Measurements from ENCODE around the gene CRAT.

CRAT gene

DNA sequence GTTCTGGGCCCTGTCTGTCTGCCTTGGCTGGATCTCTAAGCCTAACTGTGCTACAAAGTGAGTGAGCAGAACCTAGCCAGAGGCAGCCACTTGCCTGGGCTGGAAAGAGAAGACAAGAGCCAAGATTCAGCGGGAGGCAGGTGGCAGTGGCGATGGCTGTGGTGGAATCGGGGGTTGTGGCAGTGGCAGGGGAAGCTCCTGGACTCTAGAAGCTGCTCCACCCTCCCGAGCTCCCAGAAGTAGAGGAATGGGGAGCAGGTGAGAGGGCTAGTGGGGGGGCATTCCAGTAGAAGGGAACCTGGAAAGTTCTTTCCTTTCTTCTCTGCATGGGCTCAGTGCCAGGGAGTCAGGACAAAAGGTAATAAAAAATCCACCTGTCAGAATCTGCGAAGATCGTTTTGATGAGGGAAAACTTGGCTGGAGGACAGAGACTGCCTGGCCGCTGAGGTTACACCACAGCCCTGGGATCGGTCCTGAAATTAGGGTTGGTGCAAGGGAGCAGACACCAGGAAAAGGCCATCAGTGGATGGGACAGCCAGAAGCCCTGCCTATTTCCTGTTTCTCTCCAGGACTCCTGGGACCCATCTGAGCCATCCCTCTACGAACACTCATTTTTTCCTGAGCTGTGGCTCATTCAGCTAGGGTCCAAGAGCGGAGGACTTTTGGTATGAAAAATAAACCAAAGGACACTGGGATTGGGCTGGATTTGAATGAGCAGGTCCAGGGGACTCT, 1.6 kb downstream of the CRAT start:
- DNase-seq: no peak

DNA sequence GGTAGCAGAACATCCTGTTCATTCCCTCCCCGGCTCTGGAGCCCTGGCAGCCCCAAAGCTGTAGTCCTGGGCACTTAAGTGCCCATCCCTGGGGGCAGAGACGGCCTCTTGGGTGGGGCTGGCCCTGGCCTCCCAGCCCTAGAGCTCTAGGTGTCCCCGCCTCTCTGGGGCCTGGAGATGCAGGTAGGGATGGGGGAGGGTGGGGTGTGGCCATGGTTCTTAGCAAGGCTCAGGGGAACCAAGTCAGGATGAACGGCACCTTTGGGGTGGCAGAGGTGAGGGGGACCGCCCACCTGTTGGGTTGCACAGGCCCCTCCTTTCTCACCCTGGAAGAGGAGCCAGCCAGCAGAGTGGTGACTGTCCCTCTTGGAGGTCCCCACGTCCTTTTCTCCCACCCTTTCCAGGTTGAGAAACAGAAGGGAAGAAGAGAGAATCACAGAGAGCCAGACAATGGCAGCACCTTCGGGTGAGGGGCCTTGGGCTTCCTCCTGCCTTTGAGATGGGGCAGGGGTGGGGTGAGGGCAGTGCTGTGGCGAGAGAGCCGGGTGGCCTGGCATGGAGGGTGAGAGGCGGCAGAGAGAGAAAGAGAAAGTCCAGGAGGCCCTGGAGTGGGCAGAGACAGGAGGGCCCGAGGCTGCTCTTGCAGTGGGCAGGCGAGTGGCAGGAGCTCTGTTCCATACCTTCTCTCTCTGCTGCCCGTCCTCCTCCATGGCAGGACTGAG, 2.3 kb downstream of the CRAT start:
- no peak for DNase-seq

DNA sequence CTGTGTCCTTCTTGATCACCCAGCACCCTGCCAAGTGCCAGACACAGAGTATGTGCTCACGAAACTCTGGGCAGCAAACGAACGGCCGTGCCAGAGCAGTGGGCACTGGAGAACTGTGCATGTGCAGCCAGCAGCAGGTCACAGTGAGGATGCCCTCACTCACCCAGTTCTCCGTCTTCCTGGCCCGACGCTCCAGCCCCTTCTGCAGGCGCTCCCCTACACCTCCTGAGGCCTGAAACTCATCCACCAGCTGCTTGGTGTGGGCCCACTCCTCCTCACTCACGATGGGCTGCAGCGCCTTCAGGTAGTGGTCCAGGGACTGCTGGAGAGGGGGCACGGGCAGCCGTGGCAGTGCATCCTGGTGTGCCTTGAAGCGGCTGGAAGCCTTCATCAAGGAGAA, 2.9 kb downstream of the CRAT start:
- no peak for DNase-seq

DNA sequence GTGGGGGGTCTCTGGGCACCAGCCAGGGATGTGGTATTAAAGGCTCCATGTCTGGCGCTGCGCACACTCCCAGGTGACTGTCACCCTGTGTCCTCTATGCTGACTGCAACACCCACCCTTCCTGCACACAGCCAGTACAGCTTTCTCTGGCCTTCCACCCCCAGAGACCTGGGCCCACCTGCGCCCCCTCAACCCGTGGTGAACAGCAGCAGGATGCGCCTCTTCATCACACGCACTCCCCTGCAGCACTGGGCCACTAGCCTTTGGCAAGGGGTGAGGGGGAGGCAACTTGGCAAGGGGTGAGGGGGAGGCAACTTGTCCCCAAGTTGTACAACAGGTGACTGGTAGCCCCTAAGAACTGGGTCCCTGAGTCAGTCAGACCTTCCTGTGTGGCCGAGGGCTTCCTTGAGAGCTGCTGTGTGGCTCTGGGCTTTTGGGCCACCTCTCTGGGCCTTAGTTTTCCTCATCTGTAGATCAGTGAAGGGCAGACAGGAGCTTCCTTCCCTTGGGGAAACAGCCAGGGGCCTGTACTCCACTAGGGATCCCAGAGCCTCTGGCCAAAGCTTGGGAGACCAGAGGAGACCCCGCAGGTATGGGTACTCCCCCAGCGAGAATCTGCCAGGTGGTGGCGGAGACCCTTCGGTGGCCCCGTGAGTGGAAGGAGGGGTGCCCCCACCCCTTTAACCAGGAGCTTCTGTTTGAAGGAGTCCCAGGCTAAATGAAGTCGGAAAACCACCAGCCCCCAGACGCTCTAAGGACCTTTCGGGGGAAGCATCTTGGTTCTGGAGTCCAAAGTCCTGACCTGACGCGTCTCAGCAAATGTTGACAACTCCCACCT, 4.5 kb downstream of the CRAT start:
- no peak for DNase-seq

DNA sequence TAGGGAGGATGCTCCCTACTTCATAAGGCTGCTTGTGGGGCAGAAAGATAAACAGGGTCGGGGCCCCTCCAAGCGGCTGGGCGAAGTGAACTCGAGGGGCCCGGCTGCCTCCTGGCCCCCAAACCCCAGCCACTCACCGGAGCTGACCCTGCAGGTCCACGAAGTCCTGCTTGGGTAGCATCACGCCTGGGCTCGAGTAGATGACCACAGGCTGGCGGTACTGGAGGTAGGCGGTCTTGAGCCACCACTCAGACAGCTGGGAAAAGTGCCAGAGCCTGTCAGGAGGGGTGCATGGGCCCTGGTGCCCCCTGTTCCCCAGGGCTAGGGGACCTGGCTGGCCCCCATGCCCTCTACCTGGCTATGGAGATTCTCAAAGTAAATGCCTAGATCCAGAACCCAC, 6.5 kb downstream of the CRAT start:
- DNase-seq: no peak

DNA sequence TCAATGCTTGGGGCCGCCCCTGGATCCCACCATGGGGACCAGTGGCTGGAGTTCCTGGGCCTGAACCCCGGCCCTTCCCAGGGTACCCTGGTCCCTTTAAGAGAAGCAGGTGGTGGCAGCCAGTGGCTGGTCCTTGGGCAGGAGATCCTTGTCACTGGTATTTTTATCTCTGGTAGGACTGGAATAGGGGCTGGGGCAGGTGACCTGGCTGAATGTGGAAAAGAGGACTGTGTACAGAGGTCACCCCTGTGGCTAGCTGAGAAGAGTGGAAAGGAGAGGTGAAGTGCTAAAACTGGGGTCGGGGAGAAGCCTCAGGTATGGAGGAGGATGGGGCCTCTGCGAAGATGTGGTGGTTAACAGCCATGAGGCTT, 7.0 kb downstream of the CRAT start:
- DNase-seq: no peak

DNA sequence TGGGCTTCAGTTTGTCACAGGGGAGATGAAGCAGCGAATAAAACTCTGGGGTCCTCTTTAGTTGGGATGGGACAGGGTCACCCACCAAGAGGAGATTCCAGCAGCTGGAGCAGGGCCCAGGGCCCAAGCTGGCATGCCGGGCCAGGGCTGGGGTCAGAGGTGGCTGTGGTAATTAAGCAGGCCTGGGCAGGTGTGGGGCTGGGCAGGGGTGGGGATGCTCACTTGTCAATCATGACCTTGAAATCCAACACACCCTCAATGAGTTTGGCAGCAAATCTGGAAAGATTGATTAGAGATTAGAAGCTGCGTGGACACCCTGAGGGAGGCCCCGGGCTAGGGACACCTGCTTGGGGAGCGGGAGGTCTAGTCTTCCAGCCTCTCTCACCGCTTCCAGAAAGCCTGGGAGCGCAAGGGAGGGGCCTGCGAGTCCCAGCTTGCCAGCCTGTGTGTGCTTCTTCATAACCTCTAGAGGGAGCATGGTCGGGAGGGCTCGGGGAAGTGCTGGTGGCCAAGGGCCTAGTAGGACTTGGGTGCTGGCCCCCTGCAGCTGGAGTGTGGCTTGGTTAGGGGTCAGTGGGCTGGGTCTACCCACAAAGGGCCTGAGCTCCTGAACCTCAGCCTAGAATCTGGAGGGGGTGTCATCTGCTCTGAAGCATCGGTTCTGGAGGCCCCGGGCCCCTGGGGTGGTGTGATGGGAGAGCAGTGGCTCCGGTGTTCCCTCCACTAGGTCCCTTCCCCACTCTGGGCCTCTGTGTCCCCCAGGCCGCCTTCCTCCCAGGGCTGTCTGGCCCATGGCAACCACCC, 7.6 kb downstream of the CRAT start:
- DNase-seq: peak; percentile 68

DNA sequence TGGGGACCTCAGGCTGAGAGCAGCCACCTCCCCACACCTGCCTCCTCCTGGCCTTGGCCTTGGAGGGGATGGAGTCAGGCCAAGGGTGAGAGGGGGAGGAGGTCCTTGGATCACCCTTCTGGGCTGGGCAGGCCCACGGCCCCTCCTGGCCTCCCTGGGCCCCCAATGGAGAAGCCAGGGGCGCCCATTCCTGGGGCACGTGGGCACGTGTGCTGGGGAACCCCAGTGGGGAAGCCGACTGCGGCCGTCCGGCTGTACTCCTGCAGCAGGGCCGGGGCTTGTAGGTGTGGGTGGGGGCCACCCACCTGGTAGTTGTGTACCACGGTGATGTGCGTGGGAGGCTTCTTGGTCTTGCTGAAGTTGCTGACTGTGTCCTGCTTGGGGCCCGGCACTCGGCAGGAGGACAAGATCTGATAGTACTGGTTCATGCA, 8.5 kb downstream of the CRAT start:
- no peak for DNase-seq

DNA sequence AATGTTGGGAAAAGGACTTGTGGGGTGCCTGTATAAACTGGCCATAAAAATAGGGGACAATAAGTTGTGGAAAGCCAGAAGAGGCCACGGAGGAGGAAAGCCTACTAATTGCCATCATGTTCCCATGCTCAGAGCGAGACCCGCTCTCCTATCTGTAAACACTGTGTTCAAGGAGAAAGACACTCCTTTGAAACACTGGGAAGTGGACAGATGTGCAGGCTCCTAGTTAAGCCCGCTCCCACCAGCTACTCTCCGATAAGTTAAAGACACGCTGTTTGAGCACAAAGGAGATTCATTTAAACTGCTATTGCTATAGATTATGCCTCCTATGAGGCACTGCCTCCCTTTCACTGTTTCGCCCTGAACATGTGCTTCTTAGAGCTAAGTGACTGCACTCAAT, 9.3 kb downstream of the CRAT start:
- DNase-seq: no peak

DNA sequence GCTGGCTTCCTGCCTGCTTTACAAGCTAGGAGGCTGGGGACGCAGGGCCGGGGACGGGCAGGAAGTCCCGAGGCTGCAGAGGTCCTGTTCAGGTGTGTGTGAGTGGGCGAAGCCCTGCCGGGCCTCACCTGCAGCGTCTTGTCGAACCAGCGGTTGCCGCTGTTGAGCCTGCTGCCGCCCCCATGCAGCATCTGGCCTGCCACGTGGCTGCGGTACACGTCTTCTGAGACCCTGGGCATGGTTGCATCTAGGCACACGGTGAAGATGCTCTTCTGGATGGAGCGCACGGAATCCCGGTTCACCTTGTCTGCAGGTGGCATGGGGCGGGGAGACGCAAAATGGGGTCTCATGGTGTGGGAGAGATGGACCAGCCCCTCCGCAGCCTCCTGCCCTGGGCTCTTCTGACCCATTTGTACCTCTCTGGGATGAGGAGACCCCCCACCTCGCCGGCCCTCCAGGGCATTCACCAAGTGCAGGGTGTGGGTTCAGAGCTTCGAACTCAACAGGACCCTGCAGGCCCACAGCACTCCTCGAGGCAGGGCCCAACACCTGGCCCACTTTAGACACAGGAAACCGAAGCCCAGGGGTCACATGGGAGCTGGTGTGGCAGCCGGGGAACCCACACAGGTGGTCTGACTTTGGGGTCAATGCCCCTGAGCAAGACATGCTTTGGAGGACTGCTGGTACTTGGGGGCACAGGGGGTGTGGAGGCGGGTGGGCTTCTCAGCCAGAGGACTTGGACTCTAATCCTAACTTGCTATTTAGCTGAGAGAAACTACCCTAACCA, 10.0 kb downstream of the CRAT start:
- no peak for DNase-seq

DNA sequence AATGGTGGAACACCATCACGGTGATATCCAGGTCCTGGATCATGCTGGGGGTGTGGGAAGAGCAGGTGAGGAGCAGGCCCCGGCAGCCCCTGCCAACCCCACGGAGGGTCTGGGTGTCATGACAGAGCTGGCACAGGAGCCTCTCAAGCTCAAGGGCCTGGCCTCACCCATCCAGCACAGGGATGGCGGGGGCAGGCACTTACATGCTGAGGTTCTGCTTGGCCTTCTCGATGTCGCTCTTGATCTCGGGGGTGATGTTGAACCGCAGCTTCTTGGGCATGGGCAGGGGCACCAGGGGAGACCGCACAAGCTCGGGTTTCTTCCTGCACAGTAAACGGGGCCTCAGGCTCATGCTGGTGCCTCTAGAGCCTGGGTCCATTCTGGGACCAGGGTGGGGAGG, 12.3 kb downstream of the CRAT start:
- no peak for DNase-seq

DNA sequence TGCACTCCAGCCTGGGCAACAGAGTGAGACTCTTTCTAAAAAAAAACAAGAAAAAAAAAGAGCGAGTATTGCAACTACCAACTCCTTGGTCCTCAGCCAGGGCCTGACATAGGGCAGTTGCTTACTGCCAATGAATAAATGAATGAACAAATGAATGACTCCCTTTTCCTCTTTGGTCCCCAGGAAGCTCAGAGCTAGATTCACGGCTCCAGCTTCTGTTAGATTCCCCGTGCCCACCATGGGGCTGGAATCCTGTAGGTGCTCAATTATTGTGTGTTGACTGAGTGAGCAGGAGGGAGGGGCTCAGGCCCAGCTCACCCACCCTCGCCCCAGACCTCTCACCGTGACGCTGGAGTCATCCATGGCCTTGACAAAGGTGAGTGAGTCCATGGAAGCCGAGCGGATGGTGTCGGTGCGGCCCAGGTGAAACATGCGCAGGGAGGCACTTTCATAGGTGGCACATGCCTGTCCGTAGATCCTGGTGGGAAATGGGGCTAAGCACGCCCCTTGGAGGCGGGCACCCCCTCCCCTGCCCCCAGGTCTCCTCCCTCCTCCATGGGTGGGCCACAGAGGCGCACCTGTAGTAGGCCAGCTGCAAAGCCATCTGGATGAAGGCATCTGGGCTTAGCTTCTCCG, 12.8 kb downstream of the CRAT start:
- DNase-seq: no peak

DNA sequence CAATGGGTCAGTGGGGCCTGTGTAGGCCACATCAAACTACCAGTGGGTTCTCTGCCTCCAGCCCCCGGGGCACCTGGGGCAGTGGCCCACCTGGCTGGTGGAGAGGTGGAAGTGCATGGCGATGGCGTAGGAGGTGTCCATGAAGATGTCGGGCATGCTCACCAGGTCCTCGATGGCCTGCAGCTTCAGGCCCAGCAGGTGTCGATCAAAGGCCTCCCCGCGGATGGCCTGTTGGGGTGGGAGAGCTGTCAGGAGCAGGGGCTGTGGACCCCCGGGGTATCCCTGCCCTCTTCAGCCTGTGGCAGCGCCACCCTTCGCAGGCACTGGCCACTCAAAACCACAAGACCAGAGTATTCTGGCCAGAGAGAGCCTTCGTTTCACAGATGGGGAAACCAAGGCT, 14.7 kb downstream of the CRAT start:
- no peak for DNase-seq

DNA sequence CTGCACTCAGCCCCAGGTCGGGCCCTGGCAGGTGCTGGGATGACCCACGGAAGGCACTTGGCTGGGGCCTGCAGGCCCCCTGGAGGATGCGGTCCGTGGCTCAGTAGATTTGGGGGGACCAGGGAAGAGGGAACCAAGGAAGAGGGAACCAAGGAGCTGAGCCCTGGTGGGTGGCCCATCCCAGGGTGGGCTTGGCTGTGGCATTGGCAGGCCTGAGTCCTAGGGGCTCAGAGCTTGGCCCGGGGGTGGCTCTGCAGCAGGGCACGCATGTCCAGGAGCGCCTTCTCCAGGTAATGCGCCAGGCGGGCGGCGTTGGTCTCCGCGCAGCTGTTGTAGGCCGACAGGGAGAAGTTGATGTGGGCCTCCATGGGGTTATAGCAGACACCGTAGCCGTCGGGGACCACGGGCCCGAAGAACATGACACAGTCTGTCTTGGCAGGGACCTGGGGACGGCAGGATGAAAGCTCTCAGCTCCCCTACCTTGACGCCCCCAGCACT, 15.4 kb downstream of the CRAT start:
- DNase-seq: no peak

DNA sequence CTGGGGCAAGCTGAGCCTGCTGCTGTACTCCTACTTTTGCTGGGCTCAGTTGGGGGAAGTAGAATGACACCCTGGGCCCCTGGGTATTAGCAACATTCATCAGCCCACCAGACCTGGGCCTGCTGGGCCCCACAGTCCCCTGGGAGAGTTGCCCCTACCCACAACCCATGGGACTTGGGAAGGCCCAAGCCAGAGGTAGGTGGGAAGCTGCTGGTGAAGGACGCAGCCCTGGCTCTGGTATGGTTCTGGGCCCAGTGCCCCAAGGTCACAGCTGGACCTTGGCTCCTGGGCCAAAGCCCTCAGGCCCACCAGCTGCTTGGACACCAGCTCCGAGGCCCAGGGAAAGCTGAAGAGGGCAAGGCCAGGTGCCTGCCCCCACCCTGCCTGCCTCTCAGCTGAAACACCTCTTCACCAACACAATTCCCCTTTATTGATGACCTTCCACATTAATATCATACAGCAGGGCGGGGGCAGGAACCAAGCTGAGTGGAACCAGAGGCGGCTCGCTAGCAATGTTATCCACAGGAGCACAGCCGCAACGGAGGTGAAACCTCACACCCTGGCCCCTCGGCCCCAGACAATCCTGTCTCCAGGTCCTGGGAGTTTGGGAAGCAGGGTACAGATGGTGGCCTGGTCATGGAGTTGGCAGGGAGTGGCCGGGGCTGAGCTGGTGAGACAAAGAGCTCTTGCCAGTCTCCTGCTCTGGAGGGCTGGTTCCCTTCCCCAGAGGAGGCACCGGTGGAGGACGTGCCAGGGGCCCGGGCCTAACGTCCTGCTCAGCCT, 16.0 kb downstream of the CRAT start:
- DNase-seq: no peak

DNA sequence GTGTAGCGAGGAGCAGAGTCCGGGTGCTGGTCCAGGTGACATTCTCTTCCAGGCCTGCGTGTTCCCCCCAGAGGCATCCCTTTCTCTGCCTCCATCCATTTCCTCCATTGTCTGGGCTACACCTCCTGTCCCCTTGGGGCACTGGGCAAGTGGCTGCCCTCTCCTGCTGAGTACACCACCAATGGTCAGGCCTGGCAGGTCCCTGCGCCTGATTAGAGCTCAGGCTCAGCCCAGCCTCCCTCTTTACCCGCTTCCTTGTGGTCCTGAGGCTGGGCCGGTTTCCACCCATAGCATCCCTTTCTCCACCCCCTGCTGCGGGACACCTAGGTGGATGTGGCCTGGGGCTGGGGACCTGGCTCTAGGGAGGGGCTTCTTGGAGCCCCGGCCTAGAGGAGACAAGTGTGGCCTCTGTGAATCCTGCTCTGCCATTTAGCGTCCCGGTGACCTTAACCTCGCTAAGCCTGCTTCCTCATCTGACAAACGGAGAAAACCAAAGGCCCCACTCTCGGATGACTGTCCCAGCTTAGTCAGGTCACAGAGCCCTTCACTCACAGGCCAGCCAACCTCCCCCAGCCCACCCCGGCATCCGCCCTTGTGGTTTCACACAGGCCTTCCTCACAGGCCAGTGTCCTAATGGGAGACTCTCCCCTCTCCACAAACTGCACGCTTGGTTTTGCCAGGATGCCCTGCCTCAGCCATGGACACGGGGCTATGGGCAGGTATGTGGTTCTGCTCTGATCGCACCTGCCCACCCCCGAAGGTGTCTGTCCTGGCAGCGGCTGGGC, 16.8 kb downstream of the CRAT start:
- no peak for DNase-seq

DNA sequence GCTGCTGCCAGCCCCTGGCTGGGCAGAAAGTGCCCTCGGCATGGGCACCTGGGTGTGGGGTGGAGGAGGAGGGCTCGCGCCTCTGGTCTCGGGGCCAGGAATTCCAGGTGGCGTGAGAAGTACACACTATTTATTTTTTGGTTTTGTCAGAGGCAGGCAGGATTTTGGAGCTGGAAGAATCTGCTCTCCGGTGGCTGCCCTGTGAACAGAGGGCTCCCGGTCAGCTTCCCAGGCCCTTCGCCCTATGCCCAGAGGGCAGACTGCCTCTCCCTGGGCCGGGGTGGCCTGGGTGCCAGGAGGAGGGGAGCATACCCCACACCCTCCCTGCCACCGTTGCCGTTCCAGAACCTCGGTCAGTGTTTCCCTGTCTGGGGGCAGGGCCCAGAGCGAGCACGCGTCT, 21.3 kb downstream of the CRAT start:
- DNase-seq: no peak

DNA sequence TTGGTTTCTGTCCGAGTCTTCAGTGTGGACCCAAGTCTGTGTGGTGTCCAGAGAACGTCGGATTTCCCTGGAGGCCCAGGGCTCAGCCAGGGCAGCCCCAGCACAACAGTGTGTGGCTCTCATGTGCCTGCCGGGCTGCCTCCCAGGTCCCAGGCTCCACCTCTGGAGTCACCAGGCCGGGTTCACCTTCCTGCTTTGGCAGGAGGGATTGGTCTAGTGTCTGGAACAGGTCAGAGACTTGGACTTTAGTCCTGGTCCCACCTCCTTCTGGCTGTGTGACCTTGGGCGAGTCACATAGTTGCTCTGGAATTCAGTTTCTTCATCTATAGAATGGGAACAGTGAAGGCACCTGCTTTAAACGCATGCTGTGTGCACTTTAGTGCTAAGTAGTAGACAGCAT, 26.5 kb downstream of the CRAT start:
- DNase-seq: no peak

DNA sequence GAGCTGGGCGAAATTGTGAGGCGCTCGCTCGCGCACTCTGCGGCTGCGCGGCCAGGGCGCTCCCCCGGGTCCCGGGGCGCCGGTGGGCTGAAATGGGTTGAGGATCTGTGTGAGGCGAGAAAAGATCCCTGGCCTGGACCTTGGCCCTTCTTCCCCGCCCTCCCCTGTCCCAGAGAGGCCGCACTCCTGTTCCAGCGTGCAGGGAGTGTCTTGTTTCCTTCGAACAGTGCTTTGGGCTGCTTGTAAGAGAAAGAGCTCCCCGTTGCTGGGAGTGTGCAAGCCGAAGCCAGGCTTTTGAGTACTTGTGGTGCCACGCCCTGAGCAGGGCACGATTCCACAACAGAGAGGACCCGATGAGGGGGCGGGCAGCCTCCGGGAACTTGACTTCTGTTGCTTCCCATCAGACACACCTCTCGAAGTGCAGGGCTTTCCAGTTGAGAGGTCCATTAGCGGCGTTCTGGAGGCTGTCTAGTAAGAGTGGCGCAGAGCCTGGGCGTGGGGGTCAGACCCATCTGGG, 29.1 kb downstream of the CRAT start:
- DNase-seq: peak; percentile 48

Measured in NCI-H345 (cell line).